NB4 (cell line): ENCODE results near the gene ATG16L1.

ENCODE experiments used
- CTCF ChIP-seq: IDR thresholded peaks from one replicate; pipeline ENCODE4 v1.5.1; 2012; ENCODE audit warnings: low read depth, low read length
- POLR2A ChIP-seq: IDR thresholded peaks from 2 replicates; pipeline ENCODE4 v1.6.1; 2011; ENCODE audit warnings: mild to moderate bottlenecking; ENCODE audit not compliant: insufficient read length; ENCODE audit errors: extremely low read depth

GRCh38 chr2:233285921-233286320, 34.4 kb downstream of the ATG16L1 start:
- TF ChIP-seq CTCF (no peak), POLR2A (no peak)
